Fibroblast of skin of left quadriceps (primary cell): Measurements from ENCODE around the gene ARHGEF1.
"Not testable (repeated sequence)": the region's sequence is repeated elsewhere in the genome, so short reads cannot be mapped to it uniquely, and the experiment has no call there.

Source experiments
- DNase-seq, 2 experiments: peaks; one replicate each; pipeline ENCODE4 v3.0.0-alpha.2; 2013; ENCODE audit warnings: low read depth in 2 of 2

Gene ARHGEF1

DNA sequence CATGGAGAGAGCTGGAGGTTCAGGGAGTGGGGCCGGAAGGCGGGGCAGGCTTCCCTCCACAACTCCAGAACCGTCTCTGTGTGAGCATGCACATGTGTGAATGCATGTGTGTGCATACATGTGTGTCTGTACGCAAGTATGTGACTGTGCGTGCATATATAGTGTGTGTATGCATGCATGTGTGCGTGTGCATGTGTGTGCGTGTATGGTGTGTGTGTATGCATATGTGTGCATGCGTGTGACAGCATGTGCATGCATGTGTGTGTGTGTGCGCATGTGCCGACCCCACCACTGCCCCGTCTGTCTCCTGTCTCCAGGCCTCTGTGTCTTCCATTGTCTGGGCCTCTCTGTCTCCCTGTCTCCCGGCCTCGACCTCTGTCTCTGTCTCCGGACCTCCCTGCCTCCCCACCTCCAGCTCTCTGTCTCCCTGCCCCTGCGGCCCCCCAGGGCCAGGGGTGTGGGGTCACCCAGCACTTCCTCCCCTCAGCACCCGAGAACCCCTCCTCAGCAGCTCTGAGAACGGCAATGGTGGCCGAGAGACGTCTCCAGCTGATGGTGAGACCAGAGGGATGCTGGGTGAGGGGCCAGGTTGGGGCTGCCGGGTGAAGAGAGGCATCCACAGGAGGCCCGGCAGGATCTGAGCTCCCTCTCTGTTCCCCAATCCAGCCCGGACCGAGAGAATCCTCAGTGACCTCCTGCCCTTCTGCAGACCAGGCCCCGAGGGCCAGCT lies 22.5 kb downstream of the ARHGEF1 start:
- no peak for DNase-seq

DNA sequence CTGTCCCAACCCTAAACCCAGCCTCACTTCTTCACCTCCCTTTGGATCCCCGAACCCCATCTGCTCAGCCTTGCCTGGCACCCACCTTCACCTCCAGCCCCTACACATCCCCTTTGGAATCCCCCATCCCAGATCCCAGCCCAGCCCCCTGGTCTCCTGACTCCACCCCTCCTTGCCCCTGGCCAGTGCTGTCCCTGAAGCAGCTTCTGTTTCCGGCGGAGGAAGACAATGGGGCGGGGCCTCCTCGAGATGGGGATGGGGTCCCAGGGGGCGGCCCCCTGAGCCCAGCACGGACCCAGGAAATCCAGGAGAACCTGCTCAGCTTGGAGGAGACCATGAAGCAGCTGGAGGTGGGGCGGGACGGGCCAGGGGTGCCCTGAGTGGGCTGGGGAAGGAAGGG lies 23.3 kb downstream of the ARHGEF1 start:
- DNase-seq, result no peak

GRCh38 chr19:41906916-41907680 lies 24.1 kb downstream of the ARHGEF1 start:
- DNase-seq, result no peak

GRCh38 chr19:41907994-41908615 lies 25.1 kb downstream of the ARHGEF1 start:
- no peak for DNase-seq

- no peak for DNase-seq
These were observed 25.9 kb downstream of the ARHGEF1 start for GRCh38 chr19:41908724-41909464.

DNA sequence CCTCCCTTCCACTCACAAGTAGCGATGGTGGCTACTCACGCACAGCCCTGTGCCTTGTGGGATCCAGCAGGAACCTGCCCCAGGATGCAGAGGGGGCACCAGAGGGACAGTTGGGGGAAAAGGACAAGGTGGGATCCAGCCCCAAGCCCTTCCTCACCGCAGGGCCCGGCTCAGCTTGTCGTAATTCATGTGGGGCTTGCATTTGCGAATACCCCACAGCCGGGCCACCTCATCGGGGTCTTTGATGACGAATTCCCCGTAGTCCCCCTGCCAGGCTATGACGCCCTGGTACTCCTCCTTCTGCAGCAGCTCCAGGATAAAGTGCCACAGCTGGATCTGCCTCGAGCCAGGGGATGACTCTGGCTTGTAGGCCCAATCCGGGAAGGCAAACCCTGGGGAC lies 26.7 kb downstream of the ARHGEF1 start:
- no peak for DNase-seq

DNA sequence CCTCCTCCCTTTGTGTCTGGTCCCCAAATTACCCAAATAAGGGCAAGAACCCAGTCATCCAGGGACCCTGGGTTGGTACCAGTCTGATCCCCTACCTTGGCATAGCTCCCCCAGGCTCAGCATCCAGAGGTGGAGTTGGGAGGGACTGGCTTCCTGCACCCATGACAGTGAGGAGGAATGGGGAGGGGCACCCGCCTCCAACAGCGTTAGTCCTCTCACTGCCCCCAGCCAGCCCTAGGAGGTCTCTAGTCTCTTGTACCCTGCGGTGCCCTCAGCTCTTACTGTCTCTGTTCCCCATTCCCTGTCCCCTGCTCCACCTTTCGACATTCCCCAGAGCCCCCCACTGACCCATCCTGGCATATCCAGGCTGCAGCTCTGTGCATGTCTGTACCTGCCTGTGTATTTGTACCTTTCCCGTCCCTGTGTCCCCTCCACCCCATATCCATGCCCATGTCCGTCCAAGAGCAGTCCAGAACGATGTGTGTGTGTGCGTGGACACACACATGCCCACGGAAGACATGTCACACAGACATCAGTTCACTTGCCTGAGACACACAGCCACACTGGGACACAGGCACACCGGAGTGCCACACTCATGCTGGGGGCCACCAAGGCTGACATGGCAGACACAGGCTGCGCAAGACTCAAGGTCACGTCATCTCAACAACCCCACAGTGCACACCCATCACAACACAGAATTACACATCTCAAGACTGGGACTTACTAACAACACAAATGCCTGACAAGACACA lies 27.4 kb downstream of the ARHGEF1 start:
- no peak for DNase-seq

DNA sequence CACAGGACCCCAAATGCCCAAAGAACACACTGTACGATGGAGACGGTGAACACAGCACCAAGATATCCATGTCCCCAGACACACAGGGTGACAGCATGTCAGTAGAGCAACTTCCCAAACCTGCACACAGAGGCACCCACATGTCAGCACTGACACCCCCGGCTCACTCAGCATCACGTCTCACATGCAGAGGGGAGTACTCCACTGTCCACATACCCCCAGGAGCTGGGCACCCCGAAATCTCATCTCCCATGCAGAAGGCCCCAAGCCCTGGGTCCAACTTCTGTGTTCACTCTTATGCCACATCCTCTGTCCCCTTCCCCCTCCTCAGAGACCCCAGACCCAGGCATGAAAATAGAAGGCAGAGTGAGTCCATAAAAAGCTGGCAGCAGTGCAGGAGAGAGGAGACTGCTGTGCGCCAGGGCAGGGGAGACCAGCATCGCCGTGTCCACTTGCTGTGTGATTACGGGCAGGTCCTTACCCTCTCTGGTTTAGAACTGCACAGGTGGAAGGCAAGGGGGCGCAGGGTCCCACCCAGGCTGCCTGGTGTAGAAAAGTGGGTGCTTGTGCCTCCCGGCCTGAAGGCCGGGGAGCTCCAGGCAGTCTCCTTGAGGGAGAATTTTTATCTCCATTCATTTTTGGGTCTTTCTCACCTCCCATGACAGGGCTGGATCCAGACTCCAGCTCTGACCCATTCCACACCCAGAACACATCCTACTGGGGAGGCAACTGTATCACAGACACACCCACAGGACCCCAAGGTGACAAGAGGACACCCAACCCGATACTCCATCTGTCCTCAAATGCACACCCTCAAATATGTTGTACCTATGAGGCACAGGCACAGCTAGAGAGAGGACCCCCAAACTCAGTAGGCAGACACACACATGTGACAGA lies 28.3 kb downstream of the ARHGEF1 start:
- no peak for DNase-seq

GRCh38 chr19:41911889-41912731 lies 29.1 kb downstream of the ARHGEF1 start:
- no peak for DNase-seq

GRCh38 chr19:41912899-41913537 lies 30.0 kb downstream of the ARHGEF1 start:
- no peak for DNase-seq

DNA sequence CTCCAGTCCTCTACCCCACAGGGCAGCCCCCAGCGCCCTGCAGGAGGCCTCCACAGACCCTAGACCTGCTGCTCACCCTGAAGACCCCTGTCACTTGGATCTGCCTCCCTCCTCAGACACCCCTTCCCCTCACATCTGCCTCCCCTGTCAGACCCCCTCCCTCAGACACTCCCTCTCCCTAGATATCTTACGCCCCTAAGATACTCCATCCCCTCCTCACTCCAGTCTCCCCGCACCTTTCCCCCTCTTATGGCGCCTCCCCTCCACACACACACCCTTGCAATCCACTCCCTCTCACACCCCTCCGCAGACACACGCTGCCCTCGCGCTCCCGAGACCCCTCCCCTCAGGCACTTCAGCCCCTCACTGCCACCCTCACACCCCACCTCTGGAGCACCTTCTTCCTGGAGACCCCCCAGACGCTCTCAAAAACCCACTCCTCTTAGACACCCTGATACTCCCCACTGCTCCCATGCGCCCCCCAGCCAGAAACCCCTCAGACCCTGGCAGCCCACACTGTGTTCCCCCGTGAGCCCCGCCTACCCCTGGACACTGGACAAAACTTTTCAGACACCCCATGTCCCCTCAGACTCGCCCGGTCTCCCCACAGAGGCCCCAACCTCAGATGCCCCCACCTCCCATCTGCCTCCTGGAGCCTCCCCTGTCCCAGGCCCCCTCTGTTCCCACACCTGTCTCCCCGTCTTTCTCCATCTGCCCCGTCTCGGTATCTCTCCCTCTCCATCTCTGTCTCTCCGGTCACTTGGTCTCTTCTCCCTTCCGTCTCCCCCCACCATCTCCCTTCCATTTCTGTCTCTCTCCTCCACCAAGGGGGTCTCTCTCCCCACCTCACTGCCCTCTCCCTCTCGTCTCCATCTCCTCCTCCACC lies 30.8 kb downstream of the ARHGEF1 start:
- DNase-seq, result no peak

DNA sequence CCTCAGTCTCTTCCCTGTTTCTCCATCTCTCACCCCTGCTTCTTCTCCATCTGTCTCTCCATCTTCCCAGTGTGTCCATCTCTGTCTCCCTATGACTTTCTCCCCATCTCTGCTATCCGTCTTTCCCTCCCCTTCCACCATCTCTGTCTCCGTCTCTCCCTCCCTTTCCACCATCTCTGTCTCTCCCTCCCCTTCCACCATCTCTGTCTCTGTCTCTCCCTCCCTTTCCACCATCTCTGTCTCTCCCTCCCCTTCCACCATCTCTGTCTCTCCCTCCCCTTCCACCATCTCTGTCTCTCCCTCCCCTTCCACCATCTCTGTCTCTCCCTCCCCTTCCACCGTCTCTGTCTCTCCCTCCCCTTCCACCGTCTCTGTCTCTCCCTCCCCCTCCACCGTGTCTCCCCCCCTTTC lies 31.4 kb downstream of the ARHGEF1 start:
- not testable (repeated sequence) for DNase-seq

DNA sequence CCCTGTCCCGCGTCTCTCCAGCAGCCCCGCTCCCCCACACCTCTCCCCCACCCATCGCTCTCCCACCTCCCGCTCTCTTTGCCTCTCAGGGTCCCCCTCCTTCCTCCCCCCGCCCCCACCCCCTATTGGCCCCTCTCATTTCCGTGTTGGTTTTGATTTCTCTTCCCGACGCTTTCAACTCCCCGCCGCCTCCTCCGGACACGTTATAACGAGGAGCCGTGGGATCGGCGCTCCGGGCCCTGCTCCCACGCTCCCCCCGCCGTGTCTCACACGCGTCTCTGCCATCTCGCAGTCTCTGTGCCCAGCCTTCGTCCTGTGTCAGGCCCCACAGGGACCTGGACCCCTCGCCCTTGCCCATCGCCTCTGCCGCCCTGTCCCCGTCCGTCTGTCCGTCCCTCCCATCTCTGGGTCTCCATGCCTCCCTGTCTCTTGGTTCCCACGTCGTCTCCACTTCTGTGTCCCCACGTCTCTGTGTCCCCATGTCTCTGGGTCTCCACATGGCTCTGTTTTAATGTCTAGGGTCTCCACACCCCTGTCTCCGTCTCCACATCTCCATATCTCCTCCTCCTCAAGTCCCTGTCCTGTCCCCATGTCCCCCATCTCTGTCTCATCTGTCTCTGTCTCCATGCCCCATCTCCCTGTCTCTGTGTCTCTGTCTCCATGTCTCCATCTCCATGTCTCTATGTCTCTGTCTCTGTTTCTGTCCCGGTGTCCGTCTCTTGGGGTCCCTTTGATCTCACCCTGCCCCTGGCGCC lies 32.2 kb downstream of the ARHGEF1 start:
- DNase-seq, result no peak

DNA sequence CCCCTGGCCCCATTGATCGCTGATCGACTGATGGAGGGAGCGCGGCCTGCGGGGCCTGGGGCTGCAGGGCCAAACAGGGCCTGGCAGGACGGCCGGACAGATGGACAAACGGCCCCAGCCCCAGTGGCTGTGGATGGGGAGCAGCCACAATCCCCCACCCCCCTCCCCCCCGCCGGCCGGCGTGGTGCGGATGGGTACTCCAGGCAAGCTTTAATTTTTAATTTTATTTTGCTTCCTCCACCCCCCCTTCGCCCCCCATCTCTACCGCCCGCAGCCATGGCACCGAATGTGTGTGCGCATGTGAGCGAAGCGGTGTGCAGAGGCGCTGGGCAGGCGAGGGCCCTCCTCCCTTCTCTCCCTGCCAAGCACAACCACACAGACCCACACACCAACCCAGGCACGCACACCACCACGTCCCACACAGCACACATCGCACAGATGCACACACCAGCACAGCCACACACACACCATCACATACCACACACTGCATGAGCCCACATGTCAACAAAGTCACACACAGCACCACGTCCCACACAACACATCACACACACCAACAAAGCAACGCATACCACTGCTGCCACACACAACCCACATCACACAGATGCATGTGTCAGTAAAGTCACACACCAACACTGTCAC lies 32.9 kb downstream of the ARHGEF1 start:
- DNase-seq, result no peak

DNA sequence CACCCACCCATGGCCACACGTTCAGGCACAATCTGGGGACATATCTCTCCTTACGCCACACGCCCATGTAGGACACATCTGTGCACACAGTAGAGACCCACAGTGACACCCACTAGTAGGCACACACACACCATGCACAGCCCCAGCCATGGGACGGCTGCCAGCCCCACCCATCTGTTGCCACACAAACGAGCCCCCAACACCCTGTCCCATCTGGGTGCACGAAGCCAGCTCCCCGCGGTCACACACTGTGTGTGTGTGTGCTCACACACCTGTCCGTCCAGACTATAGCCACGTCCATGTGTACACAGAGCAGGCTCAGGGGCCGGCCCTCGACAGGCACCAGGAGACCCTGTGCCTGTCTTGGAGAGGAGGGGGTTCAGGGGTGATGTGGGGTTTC lies 34.7 kb downstream of the ARHGEF1 start:
- DNase-seq, result no peak

- DNase-seq, result no peak
These were observed 35.1 kb downstream of the ARHGEF1 start for GRCh38 chr19:41918095-41918494.
